Suprapubic skin (tissue), 4 donors: ENCODE results near the gene MOGAT3.
"Not testable (repeated sequence)": the region's sequence is repeated elsewhere in the genome, so short reads cannot be mapped to it uniquely, and the experiment has no call there.

ENCODE experiments used
- EP300 ChIP-seq: sonication (generic); formaldehyde crosslinking; IDR thresholded peaks from one replicate; pipeline ENCODE4 v1.6.1; 2017; ENCODE audit warnings: antibody characterized with exemption
- POLR2A ChIP-seq, 2 donors: fragments of 450-650 bp; IDR thresholded peaks; one replicate each; pipeline ENCODE4 v1.6.1; 2017; ENCODE audit warnings: antibody characterized with exemption in 2 of 2, mild to moderate bottlenecking in 2 of 2, moderate library complexity in 2 of 2
- POLR2AphosphoS5 ChIP-seq, 3 donors: sonication (generic); formaldehyde crosslinking; IDR thresholded peaks; one replicate each; pipeline ENCODE4 v1.6.1; 2017; ENCODE audit warnings: antibody characterized with exemption in 3 of 3
- TF ChIP-seq, protein P1 (sequence below), 2 donors: fragments of 200-600 bp in 1 of 2; fragments of 450-650 bp in 1 of 2; sonication (generic) in 1 of 2; IDR thresholded peaks; one replicate each; pipeline ENCODE4 v1.5.1; 2016 to 2019; ENCODE audit warnings: antibody characterized with exemption in 2 of 2, mild to moderate bottlenecking in 1 of 2, moderate library complexity in 1 of 2

DNA sequence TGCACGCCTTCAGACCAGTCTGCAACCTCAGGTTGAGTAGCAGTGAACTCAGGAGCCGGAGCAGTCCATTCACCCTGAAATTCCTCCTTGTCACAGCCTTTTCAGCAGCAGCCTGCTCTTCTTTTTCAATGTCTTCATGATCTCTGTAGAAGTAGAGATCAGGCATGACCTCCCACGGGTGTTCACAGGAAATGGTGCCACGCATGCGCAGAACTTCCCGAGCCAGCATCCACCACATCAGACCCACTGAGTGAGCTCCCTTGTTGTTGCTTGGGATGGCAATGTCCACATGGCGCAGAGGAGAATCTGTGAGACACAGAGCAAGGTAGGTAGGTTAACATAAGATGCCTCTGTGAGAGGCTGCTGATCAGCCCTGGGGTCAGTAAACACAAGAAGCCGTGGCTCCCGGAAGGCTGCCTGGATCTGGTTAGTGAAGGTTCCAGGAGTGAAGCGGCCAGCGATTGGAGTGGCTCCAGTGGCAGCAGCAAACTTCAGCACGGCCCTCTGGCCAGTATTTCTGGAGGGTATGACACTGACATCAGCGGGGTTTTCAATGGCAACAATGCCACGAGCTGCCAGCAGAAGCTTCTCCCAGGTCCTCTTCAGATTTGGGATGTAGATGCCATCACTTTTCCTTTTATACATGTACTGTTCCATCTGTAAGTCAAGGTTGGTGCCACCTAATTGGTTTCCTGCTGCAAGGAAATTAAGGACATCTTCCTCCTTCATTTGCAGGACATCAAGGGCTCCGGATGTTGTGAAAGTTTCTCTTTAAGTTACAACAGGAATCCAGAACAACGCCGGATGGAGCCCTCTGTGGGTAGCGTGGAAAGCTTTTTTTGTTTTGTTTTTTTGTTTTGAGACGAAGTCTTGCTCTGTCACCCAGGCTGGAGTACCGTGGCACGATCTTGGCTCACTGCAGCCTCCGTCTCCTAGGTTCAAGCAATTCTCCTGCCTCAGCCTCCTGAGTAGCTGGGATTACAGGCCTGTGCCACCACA is 3.2 kb upstream of the MOGAT3 start:
- TF ChIP-seq EP300; POLR2A (IDR thresholded peaks at IDR 0.05); POLR2AphosphoS5 (IDR thresholded peaks at IDR 0.05): not testable (repeated sequence)
- TF ChIP-seq, protein P1, sequence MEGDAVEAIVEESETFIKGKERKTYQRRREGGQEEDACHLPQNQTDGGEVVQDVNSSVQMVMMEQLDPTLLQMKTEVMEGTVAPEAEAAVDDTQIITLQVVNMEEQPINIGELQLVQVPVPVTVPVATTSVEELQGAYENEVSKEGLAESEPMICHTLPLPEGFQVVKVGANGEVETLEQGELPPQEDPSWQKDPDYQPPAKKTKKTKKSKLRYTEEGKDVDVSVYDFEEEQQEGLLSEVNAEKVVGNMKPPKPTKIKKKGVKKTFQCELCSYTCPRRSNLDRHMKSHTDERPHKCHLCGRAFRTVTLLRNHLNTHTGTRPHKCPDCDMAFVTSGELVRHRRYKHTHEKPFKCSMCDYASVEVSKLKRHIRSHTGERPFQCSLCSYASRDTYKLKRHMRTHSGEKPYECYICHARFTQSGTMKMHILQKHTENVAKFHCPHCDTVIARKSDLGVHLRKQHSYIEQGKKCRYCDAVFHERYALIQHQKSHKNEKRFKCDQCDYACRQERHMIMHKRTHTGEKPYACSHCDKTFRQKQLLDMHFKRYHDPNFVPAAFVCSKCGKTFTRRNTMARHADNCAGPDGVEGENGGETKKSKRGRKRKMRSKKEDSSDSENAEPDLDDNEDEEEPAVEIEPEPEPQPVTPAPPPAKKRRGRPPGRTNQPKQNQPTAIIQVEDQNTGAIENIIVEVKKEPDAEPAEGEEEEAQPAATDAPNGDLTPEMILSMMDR (IDR thresholded peaks at IDR 0.05): not testable (repeated sequence)
